ENCODE data around the gene NCAM1. TPM values are rescaled to one million over a fixed set of nuclear protein-coding genes. Genes with fewer than 3 reads are reported as not detected.

Gene NCAM1
- polyA plus RNA-seq, 1 donor (not counting 4 experiments of a cell fraction or from before 2014, with no cell fraction given) = 0.04 TPM

DNA sequence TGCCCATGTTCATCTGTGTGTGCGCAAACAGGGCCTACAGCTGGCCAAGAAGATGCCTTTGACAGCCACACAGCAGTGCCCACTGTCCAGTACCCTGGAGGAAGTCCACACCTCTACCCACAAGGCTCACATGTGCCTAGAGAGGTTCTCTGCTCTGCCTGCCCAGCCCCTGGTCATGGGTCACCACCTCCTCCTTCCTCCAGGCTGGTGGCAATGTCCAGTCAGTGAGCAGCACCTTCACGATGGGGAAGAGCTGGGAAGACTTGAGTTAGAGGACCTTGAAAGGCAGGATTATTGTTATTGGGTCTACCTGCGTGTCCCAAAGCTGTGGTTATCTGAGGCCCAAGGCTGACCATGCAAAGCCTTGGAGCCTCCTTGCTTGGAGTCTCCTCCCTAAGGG, 324.8 kb downstream of the NCAM1 start:
- no peaks in the 10 kb centered on the region for H3K9me1 ChIP-seq (ENCODE audit: control insufficient read depth, extremely low read depth, insufficient read depth, low read length)
- H3K4me1 ChIP-seq (ENCODE audit: control insufficient read depth, extremely low read depth, insufficient read depth, low read length) = no peaks in the 10 kb centered on the region
- no peaks in the 10 kb centered on the region for H3K79me2 ChIP-seq (ENCODE audit: control insufficient read depth, insufficient read depth, low read length)
- FAIRE-seq = no peak
- H3K27me3 ChIP-seq (ENCODE audit: control insufficient read depth, extremely low read depth, insufficient read depth, low read length) = peaks cover 3% of the 10 kb centered on the region
- H2AFZ ChIP-seq (ENCODE audit: control insufficient read depth, low read length) = no peak overlapping the region
- H3K4me3 ChIP-seq (ENCODE audit: control insufficient read depth in 2 of 3, extremely low read depth in 1 of 3, insufficient read depth in 2 of 3, low read depth in 1 of 3, low read length in 3 of 3) = no peak overlapping the region
- no peak overlapping the region for H3K9ac ChIP-seq (ENCODE audit: control insufficient read depth, extremely low read depth, insufficient read depth, low read length)
- no peak for DNase-seq (ENCODE audit: low read depth, low spot score)
- no peaks in the 10 kb centered on the region for H3K9me3 ChIP-seq (ENCODE audit: control insufficient read depth, low read depth, low read length)
- H3K27ac ChIP-seq (ENCODE audit: control insufficient read depth, insufficient read depth, low read length) = no peak overlapping the region
- no peaks in the 10 kb centered on the region for H3K36me3 ChIP-seq (ENCODE audit: control insufficient read depth in 2 of 2, extremely low read depth in 1 of 2, insufficient read depth in 2 of 2, low read length in 2 of 2)
- H4K20me1 ChIP-seq (ENCODE audit: control insufficient read depth, extremely low read depth, insufficient read depth, low read length) = no peaks in the 10 kb centered on the region
- TF ChIP-seq, protein P1, sequence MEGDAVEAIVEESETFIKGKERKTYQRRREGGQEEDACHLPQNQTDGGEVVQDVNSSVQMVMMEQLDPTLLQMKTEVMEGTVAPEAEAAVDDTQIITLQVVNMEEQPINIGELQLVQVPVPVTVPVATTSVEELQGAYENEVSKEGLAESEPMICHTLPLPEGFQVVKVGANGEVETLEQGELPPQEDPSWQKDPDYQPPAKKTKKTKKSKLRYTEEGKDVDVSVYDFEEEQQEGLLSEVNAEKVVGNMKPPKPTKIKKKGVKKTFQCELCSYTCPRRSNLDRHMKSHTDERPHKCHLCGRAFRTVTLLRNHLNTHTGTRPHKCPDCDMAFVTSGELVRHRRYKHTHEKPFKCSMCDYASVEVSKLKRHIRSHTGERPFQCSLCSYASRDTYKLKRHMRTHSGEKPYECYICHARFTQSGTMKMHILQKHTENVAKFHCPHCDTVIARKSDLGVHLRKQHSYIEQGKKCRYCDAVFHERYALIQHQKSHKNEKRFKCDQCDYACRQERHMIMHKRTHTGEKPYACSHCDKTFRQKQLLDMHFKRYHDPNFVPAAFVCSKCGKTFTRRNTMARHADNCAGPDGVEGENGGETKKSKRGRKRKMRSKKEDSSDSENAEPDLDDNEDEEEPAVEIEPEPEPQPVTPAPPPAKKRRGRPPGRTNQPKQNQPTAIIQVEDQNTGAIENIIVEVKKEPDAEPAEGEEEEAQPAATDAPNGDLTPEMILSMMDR (optimal IDR thresholded peaks at IDR 0.05 in 1 of 3, IDR thresholded peaks at IDR 0.05 in 1 of 3, conservative IDR thresholded peaks at IDR 0.05 in 1 of 3; ENCODE audit: extremely low read depth in 1 of 3, insufficient read depth in 2 of 3, low read length in 3 of 3) = no peak
- no peak for TF ChIP-seq EZH2 (IDR thresholded peaks at IDR 0.05; ENCODE audit: low read length)
- dilution Hi-C loops (cut with MboI; ENCODE audit: extremely low pct_ligation_motif_present, low sequenced_read_pairs) = no loop called here
- no peak overlapping the region for H3K4me2 ChIP-seq (ENCODE audit: control insufficient read depth, extremely low read depth, insufficient read depth, low read depth, low read length)

GRCh38 chr11:113286509-113287497, 325.6 kb downstream of the NCAM1 start:
- H4K20me1 ChIP-seq (ENCODE audit: control insufficient read depth, extremely low read depth, insufficient read depth, low read length) = no peaks in the 10 kb centered on the region
- no peaks in the 10 kb centered on the region for H3K9me1 ChIP-seq (ENCODE audit: control insufficient read depth, extremely low read depth, insufficient read depth, low read length)
- no peak overlapping the region for H2AFZ ChIP-seq (ENCODE audit: control insufficient read depth, low read length)
- FAIRE-seq (no peak), DNase-seq (ENCODE audit: low read depth, low spot score) (no peak)
- H3K27ac ChIP-seq (ENCODE audit: control insufficient read depth, insufficient read depth, low read length) = no peak overlapping the region
- no peak overlapping the region for H3K9ac ChIP-seq (ENCODE audit: control insufficient read depth, extremely low read depth, insufficient read depth, low read length)
- no peaks in the 10 kb centered on the region for H3K79me2 ChIP-seq (ENCODE audit: control insufficient read depth, insufficient read depth, low read length)
- H3K27me3 ChIP-seq (ENCODE audit: control insufficient read depth, extremely low read depth, insufficient read depth, low read length) = peaks cover 3% of the 10 kb centered on the region
- no peaks in the 10 kb centered on the region for H3K4me1 ChIP-seq (ENCODE audit: control insufficient read depth, extremely low read depth, insufficient read depth, low read length)
- no peaks in the 10 kb centered on the region for H3K9me3 ChIP-seq (ENCODE audit: control insufficient read depth, low read depth, low read length)
- no peaks in the 10 kb centered on the region for H3K36me3 ChIP-seq (ENCODE audit: control insufficient read depth in 2 of 2, extremely low read depth in 1 of 2, insufficient read depth in 2 of 2, low read length in 2 of 2)
- dilution Hi-C loops (cut with MboI; ENCODE audit: extremely low pct_ligation_motif_present, low sequenced_read_pairs) = no loop called here
- H3K4me3 ChIP-seq (ENCODE audit: control insufficient read depth in 2 of 3, extremely low read depth in 1 of 3, insufficient read depth in 2 of 3, low read depth in 1 of 3, low read length in 3 of 3) = no peak overlapping the region
- TF ChIP-seq EZH2 (IDR thresholded peaks at IDR 0.05; ENCODE audit: low read length) = no peak
- TF ChIP-seq, protein P1 (optimal IDR thresholded peaks at IDR 0.05 in 1 of 3, IDR thresholded peaks at IDR 0.05 in 1 of 3, conservative IDR thresholded peaks at IDR 0.05 in 1 of 3; ENCODE audit: extremely low read depth in 1 of 3, insufficient read depth in 2 of 3, low read length in 3 of 3) = no peak
- no peak overlapping the region for H3K4me2 ChIP-seq (ENCODE audit: control insufficient read depth, extremely low read depth, insufficient read depth, low read depth, low read length)
